GM18861 (cell line): ENCODE measurements around the gene DNAJC8.

Source experiments
- ATAC-seq: cut with Tn5 transposase; IDR thresholded peaks from one replicate; pipeline ENCODE4 v1.9.1; 2021; ENCODE audit not compliant: unreplicated experiment

Gene DNAJC8

GRCh38 chr1:28173980-28174297, 58.9 kb downstream of the DNAJC8 start:
- no peak for ATAC-seq

DNA sequence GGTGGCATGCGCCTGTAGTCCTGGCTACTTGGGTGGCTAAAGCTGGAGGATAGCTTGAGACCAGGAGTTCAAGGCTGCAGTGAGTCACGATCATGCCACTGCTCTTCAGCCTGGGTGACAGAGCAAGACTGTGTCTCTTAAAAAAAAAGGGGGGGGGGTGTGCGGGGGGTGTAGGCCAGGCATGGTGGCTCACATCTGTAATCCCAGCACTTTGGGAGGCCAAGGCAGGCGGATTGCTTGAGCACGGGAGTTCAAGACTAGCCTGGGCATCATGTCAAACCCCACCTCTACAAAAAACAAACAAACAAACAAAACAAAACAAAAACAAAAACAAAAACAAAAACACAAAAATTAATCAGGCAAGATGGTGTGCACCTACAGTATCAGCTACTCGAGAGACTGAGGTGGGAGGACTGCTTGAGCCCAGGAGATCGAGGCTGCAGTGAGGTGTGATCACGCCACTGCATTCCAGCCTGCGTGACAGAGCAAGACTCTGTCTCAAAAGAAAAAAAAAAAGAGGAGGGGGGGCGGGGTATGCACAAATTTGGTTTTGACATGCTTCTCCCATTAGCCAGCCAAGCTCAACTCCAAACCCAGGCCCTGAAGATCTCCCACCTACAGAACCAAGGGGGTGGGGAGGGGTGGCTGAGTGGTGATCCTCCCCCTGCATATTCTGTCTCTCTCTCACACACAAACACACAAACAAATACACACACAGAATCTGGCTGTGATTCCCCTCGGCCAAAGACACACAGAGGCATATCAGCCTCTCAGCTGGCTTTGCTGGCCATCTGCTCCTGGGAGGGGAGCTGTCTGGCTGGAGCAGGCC, 59.5 kb downstream of the DNAJC8 start:
- no peak for ATAC-seq

- peak; percentile 38 for ATAC-seq
Measured at GRCh38 chr1:28172713-28173150, 60.1 kb downstream of the DNAJC8 start.

- no peak for ATAC-seq
Measured at GRCh38 chr1:28171246-28171645, 61.6 kb downstream of the DNAJC8 start.

- ATAC-seq = no peak
Measured at GRCh38 chr1:28170001-28170596, 62.7 kb downstream of the DNAJC8 start.

- no peak for ATAC-seq
Measured at GRCh38 chr1:28163496-28164161, 69.2 kb downstream of the DNAJC8 start.

DNA sequence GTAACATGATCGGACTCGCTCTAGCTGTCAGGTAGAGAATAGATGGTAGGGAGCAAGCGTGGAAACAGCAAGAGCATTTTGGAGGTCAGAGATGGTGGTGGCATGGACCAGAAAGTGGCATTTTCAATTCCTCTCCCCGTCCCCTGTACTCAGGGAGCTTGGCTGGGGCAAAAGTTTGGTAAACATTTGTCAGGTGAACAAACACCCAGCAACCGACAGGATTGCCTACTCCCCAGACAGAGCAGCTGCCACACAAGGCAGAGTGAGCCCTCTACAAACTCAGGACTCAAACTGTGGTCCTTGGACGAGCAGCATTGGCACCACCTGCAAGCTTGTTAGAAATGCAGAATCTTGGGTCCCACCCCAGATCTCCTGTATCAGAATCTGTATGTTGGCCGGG, 70.7 kb downstream of the DNAJC8 start:
- no peak for ATAC-seq

GRCh38 chr1:28161751-28162150, 71.1 kb downstream of the DNAJC8 start:
- no peak for ATAC-seq

GRCh38 chr1:28160782-28161266, 72.0 kb downstream of the DNAJC8 start:
- ATAC-seq = no peak

DNA sequence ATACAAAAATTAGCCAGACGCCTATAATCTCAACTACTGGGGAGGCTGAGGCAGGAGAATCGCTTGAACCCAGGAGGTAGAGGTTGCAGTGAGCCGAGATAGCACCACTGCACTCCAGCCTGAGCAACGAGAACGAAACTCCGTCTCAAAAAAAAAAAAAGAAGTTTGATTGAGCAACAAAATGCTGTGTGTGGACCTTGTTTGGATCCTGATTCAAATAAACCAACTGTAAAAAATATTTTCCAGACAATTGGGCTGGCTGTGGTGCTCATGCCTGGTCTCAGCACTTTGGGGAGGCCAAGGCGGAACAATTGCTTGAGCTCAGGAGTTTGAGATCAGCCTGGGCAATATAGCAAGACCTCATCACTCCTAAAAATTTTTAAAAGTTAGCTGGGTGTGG, 73.1 kb downstream of the DNAJC8 start:
- ATAC-seq = no peak

GRCh38 chr1:28159243-28159642, 73.6 kb downstream of the DNAJC8 start:
- ATAC-seq = no peak

DNA sequence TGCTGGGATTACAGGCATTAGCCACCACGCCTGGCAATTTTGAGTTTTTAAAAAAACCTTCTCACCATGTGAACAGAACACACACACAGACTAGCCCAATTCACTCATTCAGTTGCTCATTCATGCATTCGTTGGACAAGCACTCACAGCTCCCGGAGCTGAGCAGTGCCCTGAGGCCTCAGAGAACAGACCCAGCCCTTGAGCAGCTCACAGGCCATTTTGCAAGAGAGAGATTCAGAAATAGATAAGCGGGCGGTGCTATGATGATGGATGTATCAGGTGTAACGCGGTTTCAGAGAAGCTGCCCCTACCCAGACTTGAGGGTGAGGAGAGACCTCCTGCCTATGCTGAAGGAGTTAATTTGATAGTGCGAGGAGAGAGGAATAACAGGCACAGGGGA, 74.9 kb downstream of the DNAJC8 start:
- no peak for ATAC-seq

- no peak for ATAC-seq
Measured at GRCh38 chr1:28156821-28157220, 76.0 kb downstream of the DNAJC8 start.

DNA sequence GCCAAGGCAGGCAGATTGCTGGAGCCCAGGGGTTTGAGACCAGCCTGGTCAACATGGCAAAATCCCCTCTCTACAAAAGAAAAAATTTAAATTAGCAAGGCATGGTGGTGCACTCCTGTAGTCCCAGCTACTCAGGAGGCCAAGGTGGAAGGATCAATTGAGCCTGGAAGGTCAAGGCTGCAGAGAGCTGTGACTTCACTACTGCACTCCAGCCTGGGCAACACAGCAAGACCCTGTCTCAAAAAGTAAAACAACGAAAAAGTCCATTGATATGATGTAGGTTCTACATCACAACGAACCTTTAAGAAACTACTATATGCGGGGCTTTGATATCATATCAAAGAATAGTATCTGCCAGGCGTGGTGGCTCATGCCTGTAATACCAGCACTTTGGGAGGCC, 77.2 kb downstream of the DNAJC8 start:
- no peak for ATAC-seq

- no peak for ATAC-seq
Measured at GRCh38 chr1:28154078-28154594, 78.7 kb downstream of the DNAJC8 start.
